ENCODE results near the gene TNFRSF8. TPM values are rescaled to one million over a fixed set of nuclear protein-coding genes. Genes with fewer than 3 reads are reported as not detected.
A peak's percentile ranks its signal among the peaks of the same experiment; 100 is the strongest.

Gene TNFRSF8
- total RNA-seq, 8 experiments from 2014 or later: 0.31 to 16.0 (median 0.46) TPM

DNA sequence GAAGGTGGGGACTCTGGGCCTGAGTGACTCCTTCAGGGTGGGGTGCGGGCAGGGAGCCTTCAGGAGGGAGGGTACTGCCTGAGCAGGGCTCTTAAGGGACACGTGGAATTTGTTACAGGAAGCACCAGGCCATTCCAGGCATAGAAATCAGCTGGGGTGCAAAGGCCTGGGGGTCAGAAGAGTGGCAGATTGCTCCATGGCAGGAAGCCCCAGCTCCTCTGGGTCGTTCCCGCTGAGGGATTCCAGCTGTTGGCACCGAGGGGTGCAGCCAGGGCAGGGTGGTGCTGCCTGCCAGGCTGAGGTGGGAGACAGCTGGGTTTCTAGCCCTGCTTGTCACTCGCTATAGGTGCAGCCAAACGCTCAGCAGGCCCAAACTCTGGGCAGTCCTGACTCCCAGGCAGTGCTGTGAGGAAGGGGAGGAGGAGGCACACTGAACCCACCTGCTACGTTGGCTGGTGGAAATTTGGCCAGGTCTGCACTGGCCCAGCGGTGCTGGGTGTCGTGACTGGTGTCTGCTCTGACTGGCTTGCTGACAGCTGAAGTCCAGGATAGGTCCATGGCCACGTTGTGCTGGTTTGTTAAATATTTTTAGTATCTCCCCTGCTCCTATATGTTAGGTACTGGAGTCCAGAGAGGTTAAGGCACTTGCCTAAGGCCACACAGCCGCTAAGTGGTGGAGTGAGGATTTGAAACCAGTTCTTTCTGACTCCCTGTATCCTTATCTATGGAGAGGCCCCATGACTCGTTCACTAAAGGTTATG is 123.0 kb downstream of the TNFRSF8 start:
- WGBS, 10 experiments: 21 to 100% (median 90%) methylated on average over 1 to 8 of the region's 13 CpGs; no CpG with 5 or more reads in 3 of the 10 experiments
- peaks cover 27 to 29% of the 10 kb centered on the region in 2 donors for H3K4me1 ChIP-seq (replicated peaks in 1 of 2)
- in situ Hi-C loops (cut with MboI; ENCODE audit: low pct_unique_long_range_greater_than_20kb in 2 of 9, low sequenced_read_pairs in 9 of 9, unreplicated experiment in 9 of 9): no loop called here
- ATAC-seq (replicated peaks in 6 of 8): peak in 3 of 8 experiments; percentile 5 to 65 (median 47)
- peak overlapping the region in 1 of 2 donors; percentile 74 for H3K27ac ChIP-seq
- H3K4me3 ChIP-seq: no peak overlapping the region

DNA sequence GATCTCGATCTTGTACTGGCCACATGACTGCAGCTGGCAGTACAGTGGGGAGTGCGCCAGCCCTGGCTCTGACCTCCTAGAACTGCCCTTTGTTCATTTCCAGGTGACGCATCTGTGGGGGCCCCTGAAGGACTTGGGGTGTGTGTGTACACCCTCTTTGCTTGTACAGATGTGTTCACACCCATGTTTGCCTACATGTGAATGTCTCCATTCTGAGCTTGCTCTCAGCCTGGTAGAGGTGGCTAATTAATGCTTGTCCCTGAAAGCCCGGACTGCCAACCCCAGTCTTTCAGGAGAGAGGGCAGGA is 123.5 kb downstream of the TNFRSF8 start:
- WGBS, 10 experiments: 83 to 100% (median 95%) methylated on average over 1 to 3 of the region's 4 CpGs; no CpG with 5 or more reads in 6 of the 10 experiments
- ATAC-seq (replicated peaks in 6 of 8): no peak
- Histone ChIP-seq H3K4me1 (replicated peaks in 1 of 2) (peaks cover 27 to 29% of the 10 kb centered on the region in 2 donors), H3K4me3 (no peak overlapping the region), H3K27ac (no peak overlapping the region)
- in situ Hi-C loops (cut with MboI; ENCODE audit: low pct_unique_long_range_greater_than_20kb in 2 of 9, low sequenced_read_pairs in 9 of 9, unreplicated experiment in 9 of 9): no loop called here

GRCh38 chr1:12188115-12188514 is 125.0 kb downstream of the TNFRSF8 start:
- WGBS, 10 experiments: 0 to 100% (median 37%) methylated on average over 1 to 3 of the region's 3 CpGs; no CpG with 5 or more reads in 4 of the 10 experiments
- Histone ChIP-seq H3K4me3 (no peak overlapping the region), H3K27ac (no peak overlapping the region), H3K4me1 (replicated peaks in 1 of 2) (peaks cover 27 to 29% of the 10 kb centered on the region in 2 donors)
- ATAC-seq (replicated peaks in 6 of 8): no peak
- in situ Hi-C loops (cut with MboI; ENCODE audit: low pct_unique_long_range_greater_than_20kb in 2 of 9, low sequenced_read_pairs in 9 of 9, unreplicated experiment in 9 of 9): no loop called here

DNA sequence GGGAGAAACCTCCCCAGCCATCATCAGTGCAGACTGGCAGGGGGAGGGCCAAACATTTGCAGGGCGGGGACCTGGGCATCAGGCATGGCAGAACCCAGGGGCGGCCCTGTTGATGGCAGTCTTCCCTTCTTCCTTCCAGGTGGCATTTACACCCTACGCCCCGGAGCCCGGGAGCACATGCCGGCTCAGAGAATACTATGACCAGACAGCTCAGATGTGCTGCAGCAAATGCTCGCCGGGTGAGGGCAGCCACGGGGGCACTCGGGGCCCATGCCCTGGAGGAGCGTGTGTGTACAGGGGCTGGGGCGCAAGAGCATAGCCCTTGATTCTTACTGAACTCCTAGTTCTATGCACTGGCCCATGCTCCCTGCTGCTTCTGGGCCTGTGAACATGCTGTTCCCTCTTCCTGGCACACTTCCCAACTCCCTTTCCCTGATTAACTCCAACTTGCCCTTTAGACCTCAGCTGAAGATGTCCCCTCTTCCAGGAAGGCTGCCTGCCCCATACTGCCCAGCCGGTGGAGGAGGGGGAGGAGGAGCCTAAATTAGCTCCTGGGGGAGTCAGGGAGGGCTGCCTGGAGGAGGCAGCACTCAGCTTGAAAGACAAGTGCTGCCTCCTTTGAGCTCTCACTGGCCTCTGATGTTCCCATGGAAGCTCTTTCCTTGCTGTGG is 125.7 kb downstream of the TNFRSF8 start:
- Histone ChIP-seq H3K4me1 (replicated peaks in 1 of 2) (peaks cover 26 to 28% of the 10 kb centered on the region in 2 donors), H3K27ac (no peak overlapping the region), H3K4me3 (no peak overlapping the region)
- no peak for ATAC-seq (replicated peaks in 6 of 8)
- in situ Hi-C loops (cut with MboI; ENCODE audit: low pct_unique_long_range_greater_than_20kb in 2 of 9, low sequenced_read_pairs in 9 of 9, unreplicated experiment in 9 of 9): no loop called here
- 67 to 100% (median 86%) methylated on average over 1 to 5 of the region's 13 CpGs; no CpG with 5 or more reads in 6 of the 10 experiments for WGBS, 10 experiments

DNA sequence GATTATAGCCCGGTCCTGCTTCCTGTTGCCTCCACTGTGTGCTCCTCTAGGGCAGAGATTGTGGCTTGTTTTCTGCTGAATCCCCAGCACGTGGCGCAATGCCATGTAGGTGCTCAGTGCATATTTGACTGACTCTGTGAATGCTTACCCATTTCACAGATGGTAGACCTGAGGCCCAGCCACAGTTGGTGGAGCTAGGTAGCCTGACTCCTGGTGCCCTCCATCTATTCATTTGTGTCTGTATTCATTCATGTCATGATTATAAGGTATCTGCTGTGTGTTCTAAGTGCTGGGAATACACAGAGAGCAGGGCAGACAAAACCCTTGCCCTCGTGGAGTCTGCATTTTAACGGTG is 126.2 kb downstream of the TNFRSF8 start:
- in situ Hi-C loops (cut with MboI; ENCODE audit: low pct_unique_long_range_greater_than_20kb in 2 of 9, low sequenced_read_pairs in 9 of 9, unreplicated experiment in 9 of 9): no loop called here
- WGBS, 10 experiments: 38 to 100% (median 63%) methylated on average over 1 to 4 of the region's 5 CpGs; no CpG with 5 or more reads in 3 of the 10 experiments
- Histone ChIP-seq H3K4me3 (no peak overlapping the region), H3K27ac (no peak overlapping the region), H3K4me1 (replicated peaks in 1 of 2) (peaks cover 20 to 23% of the 10 kb centered on the region in 2 donors)
- ATAC-seq (replicated peaks in 6 of 8): no peak

- ATAC-seq (replicated peaks in 6 of 8): peak in 3 of 8 experiments; percentile 15 to 19 (median 15)
- WGBS, 10 experiments: 78 to 94% (median 88%) methylated on average over 1 to 18 of the region's 58 CpGs; no CpG with 5 or more reads in 5 of the 10 experiments
- in situ Hi-C loops (cut with MboI; ENCODE audit: low pct_unique_long_range_greater_than_20kb in 2 of 9, low sequenced_read_pairs in 9 of 9, unreplicated experiment in 9 of 9): no loop called here
- peaks cover 0 to 2% of the 10 kb centered on the region in 2 donors for H3K4me1 ChIP-seq (replicated peaks in 1 of 2)
- no peak overlapping the region for H3K27ac ChIP-seq
- no peak overlapping the region for H3K4me3 ChIP-seq
These were observed 128.3 kb downstream of the TNFRSF8 start for GRCh38 chr1:12191242-12192032.

Other genes with a start within 250 kb of the TNFRSF8 start
- 1 to 10 TPM in 1 of 8 experiments, under 1 TPM in 3, not detected in 4; 0.85 to 1.5 (median 0.90) TPM for gene NPPA, start 215.5 kb upstream of the TNFRSF8 start, total RNA-seq
- gene NPPB, start 204.4 kb upstream of the TNFRSF8 start, total RNA-seq: 10 to 100 TPM in 1 of 8 experiments, 1 to 10 TPM in 2, not detected in 5; 1.6 to 10.5 (median 2.1) TPM
- gene KIAA2013, start 136.9 kb upstream of the TNFRSF8 start, total RNA-seq: 10 to 100 TPM; 27.4 to 43.4 (median 32.4) TPM
- gene PLOD1, start 128.6 kb upstream of the TNFRSF8 start, total RNA-seq: 100 to 1,000 TPM in 3 of 8 experiments, 10 to 100 TPM in 5; 24.0 to 136 (median 66.7) TPM
- 100 to 1,000 TPM in 1 of 8 experiments, 10 to 100 TPM in 7; 68.9 to 109 (median 75.3) TPM for gene MFN2, start 82.9 kb upstream of the TNFRSF8 start, total RNA-seq
- gene MIIP, start 43.8 kb upstream of the TNFRSF8 start, total RNA-seq: 10 to 100 TPM; 24.3 to 56.1 (median 36.3) TPM
- 1 to 10 TPM in 4 of 8 experiments, under 1 TPM in 4; 0.18 to 2.0 (median 1.1) TPM for gene TNFRSF1B, start 103.7 kb downstream of the TNFRSF8 start, total RNA-seq
- gene VPS13D, start 166.7 kb downstream of the TNFRSF8 start, total RNA-seq: 100 to 1,000 TPM in 2 of 8 experiments, 10 to 100 TPM in 6; 18.7 to 130 (median 34.7) TPM

All from motor neuron (in vitro differentiated cells).